Activated T-cell treated with anti-CD3 and anti-CD28 coated beads for 48 hours (primary cell): Measurements from ENCODE around the gene RASGRP1.

Experiments used
- DNase-seq: peaks from one replicate; pipeline ENCODE4 v3.0.0-alpha.2; 2020; ENCODE audit warnings: low read depth

RASGRP1 gene

DNA sequence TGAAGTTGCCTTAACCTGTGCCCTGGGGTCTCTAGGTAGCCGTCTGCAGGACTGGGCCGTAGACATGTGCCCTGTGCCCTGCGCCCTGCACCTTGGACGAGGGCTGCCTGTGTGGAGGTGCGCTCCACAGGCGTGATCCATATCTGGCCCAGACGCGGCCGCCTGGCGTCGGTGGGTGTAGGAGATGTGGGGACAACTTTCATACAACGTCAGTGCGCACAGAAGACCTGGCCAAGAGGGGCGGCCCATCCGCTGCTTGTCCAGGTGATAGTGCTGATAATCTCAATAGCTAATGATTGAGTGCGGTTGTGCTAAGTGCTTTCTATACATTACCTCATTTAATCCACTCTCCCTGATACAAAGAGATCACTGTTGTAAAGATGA lies 665 bp upstream of the RASGRP1 start:
- no peak for DNase-seq

DNA sequence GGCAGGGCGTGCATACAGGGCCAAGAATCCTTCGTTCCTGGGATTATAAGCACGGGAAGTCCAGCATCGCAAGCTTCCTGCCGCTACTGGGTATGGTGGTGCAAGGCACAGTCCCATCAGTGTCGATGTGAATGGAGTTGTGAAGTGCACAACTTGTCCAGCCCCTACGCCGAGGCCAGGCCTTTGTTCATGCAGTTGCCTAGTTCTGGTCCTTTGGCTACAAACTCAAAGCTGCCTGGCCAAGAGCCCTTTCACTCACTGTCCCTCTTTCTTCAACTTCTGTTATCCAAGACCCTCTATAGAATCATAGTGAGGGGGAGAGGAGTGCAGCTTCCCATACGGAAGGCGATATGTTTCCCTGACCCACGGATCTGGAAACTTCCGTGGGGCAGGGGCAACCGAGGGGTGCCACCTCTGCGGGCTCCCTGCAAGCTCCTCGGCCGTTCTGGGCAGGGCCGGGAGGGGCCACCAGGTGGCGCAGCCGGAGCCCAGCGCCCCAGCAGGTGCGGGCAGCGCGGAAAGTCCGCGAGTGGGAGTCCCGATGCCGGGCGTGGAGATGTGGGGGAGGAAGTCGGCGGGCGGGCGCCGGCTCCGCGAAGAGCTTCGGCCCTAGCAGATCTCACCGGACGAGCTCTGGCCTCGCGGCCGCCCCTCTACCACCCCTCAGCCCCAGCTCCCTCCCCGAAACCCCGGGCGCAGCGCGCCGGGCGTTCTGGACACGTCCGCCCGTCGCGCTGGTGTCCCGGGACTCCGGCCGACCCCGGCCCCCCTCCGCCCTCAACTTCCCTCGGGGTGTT lies 693 bp downstream of the RASGRP1 start:
- peak; percentile 91 for DNase-seq

DNA sequence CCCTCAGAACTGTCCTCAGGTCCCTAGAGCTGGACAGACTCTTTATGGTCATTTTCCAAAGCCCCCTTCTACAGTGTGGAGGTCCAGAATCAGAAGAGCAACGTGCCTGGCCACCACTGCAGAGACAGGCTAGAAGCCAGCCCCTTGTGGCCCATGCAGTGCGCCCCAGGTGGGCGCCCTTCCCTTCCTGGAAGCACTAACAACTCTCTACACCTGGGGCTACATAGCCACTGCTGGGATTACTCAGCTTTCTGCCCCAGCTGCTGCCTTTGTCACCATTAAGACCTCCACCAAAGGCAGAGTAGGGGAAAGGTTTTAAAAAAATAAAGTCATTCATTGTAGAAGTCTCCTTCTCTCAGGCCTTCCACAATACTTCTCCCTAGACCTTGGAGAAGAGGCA lies 2.3 kb downstream of the RASGRP1 start:
- DNase-seq, result no peak

DNA sequence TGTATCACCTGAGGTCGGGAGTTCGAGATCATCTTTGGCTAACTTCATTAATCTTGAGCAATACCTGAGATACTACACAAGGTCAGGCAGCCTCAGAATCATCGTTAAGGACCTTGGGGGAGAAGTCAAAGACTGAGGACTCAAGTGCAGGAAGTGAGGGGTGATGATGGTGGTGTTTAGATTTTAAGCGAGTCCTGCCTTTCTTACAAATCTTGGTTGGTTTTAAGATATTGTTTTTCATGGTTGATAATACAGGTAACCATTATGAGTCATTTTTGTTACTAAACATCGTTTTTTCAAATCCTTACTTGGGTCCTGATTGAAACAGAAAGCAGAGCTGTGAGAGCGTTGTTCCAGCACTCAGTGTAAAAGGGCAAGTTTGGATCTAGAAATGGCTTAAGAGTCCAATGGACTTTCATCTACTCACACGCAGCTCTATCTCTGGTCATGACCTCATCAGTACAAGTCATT lies 4.1 kb downstream of the RASGRP1 start:
- no peak for DNase-seq

DNA sequence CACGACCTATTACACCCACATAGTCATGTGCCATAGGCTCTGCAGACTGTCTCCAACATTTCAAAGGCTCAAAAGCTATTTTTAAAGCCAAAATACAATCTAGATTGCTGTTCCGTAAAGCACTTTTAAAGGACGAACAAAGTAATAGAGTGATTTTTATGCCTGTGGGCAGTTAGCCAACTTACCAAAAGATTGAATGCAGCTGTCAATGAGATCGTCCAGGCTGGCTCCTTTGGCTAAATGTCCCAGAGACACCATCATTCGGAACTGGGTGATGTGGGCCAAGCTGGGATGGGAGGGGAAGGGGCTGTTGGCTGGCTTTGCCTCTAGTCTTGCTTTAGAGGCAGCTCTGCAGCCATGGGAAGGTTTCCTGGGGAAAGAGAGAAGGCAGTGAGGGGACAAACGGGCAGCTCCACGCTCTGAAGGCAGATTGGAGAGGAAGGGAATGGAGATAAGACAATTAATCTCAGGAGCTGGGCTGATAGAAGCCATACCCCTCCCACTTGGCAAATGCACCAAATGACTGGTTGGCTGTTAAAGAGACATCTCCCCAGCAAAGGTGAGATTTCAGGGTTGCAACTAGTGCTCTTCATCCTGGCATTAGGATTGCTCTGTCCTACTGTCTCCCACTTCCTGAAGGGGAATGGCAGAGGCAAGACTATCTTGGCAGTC lies 4.8 kb downstream of the RASGRP1 start:
- DNase-seq, result no peak

DNA sequence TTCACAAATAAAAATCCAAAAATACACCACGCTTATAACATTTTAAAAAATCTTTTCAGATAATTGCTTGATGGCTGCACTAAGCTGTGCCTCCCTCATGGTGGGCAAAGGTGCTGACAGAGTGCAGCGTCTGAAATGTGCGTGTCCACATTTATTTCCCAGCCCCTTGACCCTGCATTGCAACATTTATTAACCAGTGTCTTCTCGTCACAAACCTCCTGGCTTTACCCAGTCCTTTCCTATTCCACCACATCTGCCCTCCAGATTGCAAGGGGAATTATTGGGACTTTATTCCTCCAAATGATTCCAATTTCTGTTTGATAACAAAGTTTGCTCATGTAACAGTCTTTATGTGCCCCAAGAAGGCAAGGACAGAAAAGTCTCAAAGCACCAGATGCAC lies 5.5 kb downstream of the RASGRP1 start:
- no peak for DNase-seq

DNA sequence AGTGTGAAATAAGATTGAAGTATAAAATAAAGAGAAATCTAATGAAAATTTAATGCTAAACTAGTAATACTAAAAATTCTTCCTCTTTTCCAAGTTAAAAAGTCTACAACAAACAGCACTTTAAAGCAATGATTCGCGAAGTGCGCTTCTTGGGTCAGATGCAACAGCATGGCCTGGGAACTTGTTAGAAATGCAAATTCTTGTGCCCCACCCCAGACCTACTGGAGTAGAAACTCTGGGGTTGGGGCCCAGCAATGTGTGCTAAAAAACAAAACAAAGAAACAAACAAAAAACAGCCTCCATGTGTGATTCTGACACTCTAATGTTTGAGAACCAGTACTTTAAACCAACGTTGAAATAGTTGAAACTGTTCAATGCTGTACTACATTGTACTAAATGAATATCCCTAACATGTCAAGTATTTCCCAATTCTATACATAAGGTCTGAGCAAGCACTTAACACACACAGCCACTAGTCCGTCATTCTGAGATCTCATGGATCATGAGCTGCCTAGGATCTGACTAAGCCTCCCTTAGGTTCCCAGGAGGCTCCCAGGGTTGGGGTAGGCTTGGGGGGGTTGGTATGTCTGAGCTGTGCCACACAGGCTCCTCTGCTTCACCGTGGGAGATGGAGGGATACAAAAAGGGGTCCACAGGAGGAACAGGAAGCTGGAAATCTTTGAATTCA lies 6.1 kb downstream of the RASGRP1 start:
- no peak for DNase-seq

DNA sequence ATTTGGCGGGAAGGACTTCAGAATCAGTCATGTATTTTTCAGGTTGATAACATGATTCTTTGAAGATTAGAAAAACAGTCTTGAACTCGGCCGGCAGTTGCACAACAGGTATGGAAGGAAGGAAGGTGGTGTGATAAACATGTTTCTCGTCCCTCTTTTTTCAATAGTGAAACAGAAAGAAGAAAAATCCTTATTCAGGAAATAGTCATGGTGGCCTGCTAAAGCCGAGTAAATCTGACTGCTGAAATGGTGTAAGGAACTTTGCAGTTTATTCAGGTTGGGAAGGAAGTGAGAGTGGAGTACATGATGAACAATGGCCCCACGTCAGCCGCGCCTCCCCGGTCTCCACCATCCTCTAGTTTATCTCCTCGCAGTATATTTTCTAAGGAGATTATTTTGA lies 6.7 kb downstream of the RASGRP1 start:
- DNase-seq, result no peak

DNA sequence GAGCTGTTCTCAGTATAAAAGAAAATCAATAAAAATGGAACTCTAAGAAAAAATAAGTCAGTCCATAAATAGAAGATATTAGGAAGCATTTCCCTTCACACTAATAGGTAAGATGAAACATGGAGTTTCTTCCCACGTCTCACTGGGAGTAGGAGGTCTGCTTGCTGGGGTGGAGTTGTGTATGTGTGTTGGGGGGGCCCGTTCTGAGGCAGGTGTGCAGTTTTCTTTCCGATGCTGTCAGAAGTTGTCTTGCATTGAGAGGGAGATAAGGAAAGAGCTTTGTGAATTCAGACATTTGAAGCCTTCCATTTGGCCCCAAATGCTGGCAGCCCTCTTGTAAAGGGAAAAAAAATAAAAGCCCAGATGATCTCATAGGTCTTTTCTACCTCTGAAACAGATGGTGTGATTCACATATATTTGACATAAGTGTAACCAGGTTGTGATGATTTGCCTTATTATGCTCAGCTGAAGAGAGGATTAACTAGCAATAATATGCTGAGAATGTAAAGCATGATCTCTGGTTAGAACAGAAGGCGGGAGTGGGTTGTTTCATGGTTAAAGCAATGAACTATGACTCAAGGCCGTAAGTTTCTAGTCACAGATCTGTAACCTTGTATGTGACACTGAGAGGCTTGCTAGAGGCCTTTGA lies 8.8 kb downstream of the RASGRP1 start:
- DNase-seq, result no peak

DNA sequence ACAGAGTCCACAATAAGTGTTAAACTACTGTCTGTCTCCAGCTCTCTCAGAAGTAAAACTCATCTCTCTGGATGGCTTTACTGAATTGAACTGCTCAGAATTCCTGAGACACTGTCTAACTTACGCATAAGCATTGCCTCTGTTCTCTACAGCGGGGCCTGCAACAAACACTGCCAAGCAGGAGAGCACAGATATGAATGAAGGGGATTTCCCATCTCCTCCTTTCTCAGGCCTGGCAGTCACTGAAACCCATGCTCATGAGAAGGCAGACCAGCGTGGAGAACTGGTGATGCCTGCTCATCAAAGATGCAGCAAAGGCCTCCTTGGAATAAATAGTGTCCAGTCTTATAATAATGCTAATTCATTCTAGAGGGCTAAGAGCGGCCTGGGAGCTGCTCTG lies 10.3 kb downstream of the RASGRP1 start:
- DNase-seq, result no peak

DNA sequence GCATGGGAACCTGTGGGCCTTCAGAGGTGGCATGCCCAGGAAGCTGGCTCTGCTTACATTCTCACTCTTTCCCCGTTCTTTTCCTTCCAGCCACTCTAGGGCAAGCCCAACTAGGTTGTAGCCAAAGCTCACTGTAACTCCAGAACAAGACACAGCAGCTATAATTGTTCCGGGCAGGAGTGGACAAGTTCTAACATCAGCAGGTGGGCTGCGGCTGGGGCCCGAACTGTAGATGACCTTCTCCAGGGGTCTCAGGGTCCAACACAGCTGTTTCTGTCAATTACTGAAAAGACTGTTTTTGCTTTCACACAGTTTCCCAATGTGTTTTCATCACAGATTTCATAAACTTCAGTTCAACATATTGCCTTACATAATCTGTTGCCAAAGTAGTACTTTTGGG lies 11.5 kb downstream of the RASGRP1 start:
- no peak for DNase-seq

DNA sequence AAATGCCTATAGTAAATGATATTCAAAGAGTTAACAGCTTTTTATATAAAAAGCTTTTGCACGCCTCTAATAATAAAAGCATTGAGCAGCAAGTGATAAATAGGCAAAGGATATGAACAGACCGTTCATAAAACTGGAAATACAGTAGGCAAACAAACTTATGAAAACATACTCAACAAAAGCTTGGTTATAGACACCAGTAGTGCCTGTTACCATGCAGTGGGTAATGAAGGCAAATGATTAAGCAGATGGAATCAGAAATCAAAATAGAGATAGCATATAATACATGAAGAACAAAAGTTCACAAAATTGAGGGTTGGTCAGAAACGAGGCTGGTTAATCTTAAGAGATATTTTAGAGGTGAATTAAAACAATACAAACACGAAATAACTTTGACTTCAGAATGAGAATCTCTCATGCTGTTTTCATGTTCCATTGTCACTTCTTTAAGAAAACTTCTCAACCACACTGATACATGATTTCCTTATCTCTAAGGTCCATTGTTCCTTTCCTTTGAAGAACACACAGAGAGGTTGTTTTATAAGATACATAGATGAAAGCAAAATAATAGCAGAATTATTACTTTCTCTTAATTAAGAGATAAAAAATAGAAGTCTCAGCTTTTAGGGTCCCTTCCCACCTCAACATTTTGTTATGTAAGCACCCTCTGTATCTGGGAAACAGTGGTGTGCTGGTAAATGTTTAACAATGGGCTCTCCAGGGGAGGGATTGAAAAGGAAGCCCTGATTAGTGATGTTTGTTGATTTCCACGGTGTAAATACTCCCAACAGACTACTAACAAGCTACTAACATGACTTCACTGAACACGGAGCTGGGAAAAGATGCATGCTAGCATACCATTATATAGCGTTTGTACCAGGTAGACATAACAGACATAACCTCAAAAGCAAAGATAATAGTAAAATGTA lies 12.6 kb downstream of the RASGRP1 start:
- no peak for DNase-seq

DNA sequence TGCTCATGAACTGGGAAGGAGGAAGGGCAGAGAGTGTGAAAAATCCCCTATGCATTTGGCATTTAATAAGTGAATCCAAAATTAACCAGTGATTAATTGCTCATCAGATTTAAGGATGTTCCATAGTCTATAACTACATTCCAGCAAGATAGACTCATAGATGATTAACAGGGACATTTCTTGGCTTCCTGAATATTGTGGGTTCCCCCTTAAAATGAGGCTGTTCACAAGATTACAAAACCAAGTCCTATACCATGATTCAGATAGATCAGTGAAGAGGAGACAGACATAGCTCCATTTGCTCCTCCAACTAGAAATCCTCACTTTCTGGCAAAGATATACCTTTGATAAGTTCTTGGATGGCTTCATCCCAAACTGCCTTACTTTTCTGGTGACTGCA lies 15.4 kb downstream of the RASGRP1 start:
- DNase-seq, result no peak

DNA sequence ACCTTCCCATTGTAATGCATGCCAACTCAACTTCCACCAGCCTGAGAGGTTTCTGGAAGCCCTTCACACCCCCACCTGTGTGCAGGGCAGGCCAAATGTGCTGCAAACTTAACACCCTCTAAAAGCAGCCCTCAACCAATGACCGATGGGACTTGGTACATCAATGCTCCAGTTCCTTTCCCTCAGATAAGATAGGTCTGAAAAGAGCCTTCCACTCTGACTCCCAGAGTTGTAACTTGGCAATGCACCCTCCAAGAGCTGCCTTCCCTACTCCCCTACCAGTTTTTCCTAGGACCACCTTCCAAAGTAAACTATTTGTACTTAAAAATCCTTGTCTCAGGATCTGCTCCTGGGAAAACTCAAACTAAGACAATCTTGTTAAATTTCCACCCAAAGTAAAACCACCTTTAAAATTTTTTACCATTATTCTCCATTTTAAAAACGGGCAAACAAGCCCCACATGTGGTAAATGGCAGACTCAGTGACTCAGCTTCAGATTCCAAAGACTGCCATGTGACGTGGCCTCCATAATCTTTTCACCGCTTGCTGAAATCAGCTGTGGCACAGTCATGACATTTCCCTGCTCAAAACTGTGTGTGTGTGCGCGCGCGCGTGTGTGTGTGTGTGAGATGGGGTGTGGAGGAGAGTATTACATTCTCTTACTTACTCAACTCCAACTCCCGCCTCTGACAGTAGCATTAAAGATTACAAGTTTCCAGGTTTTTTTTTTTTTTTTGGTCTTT lies 17.2 kb downstream of the RASGRP1 start:
- DNase-seq, result no peak

DNA sequence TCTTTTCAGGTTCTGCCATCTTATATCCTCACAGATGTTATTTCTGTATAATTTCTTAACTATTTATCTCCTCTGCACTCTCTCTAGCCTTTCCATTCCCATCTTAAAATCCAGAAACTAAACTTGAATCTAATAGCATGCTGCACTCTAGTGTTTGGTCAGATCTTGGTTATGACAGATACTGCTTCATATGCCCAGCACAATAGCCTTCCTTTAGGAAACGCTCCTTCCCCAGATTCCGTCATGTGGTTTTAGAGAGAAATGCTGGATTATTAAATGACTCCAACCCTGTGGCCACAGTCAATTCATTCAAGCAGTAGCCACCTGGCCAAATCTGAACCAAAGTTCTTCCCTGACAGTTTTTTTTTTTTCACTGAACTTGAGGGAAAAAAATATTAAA lies 19.4 kb downstream of the RASGRP1 start:
- no peak for DNase-seq

DNA sequence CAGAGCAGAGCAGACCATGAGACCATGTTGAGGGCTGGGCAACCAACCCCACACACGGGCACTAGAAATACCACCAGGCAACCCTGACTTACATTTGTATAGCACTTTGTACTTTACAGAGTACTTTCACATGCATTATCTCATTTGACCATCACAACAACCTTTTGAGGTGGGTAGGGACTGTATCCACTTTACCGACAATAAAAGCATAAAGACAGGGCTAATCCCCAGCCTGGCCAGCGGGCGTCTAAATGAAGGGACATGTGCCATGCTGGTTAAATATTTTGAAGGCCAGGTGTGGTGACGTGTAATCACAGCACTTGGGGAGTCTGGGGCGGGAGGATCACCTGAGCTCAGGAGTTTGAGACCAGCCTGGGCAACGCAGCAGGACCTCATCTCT lies 23.6 kb downstream of the RASGRP1 start:
- DNase-seq, result no peak

DNA sequence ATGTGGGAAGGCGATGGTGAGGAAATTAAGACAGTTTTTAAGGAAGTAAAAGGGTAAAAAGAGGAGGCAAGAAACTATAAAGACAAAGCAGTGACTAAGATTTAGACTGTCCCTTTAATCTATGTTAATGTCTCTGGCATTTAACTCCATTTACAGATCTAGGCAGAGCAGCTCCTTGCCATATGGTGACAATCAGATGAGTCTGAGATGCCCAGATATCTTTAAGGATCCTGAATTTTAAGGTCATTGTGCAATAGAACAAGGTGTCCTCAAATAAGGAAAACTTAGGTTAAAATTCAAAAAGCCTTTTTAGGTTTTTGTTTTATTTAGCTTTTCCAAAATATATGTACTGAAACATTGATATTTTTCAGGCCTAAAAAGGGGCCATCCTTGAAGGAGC lies 24.1 kb downstream of the RASGRP1 start:
- DNase-seq, result no peak

DNA sequence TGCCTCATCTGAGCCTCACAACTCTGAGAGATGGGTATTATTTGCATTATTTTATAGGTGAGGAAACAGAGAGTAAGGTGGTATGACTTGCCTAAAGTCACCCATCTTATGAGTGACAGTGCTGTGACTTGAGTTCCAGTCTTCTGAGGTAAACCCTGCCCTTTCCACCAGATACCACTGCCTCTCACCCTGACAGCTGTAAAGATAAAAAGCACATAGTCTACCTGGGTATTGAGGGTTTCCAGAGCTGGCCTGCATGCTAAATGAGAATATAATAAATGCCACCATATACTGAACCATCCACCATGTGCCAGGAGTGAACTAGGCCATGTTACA lies 25.6 kb downstream of the RASGRP1 start:
- no peak for DNase-seq

DNA sequence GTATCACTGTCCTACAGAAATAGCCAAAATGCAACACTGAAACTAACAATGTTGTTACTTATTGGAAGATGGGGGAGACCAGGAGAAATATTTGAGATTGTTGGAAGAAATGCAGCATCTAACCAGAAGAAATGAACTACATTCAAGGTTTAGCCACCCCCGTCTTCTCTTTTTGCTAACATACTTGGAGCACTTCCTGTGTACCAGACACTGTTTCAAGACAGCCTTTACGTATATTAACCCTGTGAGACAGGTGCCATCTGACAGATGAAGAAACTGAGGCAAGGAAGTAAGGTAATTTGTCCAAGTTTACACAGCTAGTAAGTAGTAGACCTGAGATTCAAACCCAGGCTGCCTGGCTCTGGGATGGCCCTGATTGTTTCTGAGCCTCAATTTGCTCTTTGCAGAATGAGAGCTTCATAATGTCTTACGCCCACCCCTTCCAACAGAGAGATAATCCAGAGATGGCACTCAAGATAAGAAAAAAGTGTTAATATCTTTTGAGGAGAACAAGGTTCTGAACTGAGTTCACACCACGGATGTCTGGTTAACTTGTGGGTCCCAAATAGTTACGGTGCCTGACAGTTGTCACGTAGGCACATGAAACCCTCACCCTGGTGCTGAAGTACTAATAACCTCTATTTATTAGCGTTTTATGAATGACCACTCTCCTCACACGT lies 26.1 kb downstream of the RASGRP1 start:
- no peak for DNase-seq

DNA sequence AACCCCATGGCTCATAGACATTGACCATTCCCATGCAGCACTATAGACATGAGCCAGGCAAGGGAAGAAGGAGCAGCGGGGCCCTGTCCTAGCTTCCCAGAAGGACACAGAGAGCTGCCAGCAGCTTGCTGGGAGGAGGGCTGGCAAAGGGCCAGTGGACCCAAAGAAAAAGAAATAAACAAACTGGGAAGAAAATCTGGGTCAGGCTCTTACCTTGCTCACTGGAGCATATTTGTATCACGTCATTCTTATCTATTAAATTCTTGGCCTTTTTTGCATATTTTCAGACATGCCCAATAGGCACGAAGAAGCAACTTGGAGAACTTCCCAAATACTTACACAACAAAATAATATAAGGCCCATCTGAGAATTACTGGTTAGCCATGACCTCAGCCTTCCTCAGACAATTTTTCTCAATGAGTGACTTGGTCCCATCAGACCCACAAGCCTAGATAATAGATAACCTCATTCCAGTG lies 28.4 kb downstream of the RASGRP1 start:
- no peak for DNase-seq
